HG03196 (cell line): ENCODE results near the gene TRAT1.

Experiments
- ATAC-seq: cut with Tn5 transposase; IDR thresholded peaks from one replicate; pipeline ENCODE4 v1.9.1; 2021; ENCODE audit not compliant: unreplicated experiment

TRAT1 gene

GRCh38 chr3:108849075-108849474 lies 26.5 kb downstream of the TRAT1 start:
- no peak for ATAC-seq

- no peak for ATAC-seq
Measured at GRCh38 chr3:108861401-108861800, 38.8 kb downstream of the TRAT1 start.

- ATAC-seq = peak; percentile 56
Measured at GRCh38 chr3:108862865-108863798, 40.5 kb downstream of the TRAT1 start.

- no peak for ATAC-seq
Measured at GRCh38 chr3:108863799-108864135, 41.2 kb downstream of the TRAT1 start.

GRCh38 chr3:108877901-108878300 lies 55.3 kb downstream of the TRAT1 start:
- no peak for ATAC-seq

GRCh38 chr3:108879915-108880314 lies 57.3 kb downstream of the TRAT1 start:
- ATAC-seq = no peak

GRCh38 chr3:108882762-108883161 lies 60.2 kb downstream of the TRAT1 start:
- ATAC-seq = no peak

GRCh38 chr3:108883373-108883772 lies 60.8 kb downstream of the TRAT1 start:
- no peak for ATAC-seq

GRCh38 chr3:108887121-108887520 lies 64.5 kb downstream of the TRAT1 start:
- no peak for ATAC-seq

- no peak for ATAC-seq
Measured at GRCh38 chr3:108887777-108888176, 65.2 kb downstream of the TRAT1 start.

GRCh38 chr3:108891833-108892232 lies 69.2 kb downstream of the TRAT1 start:
- ATAC-seq = no peak

GRCh38 chr3:108894981-108895380 lies 72.4 kb downstream of the TRAT1 start:
- no peak for ATAC-seq

GRCh38 chr3:108897883-108898282 lies 75.3 kb downstream of the TRAT1 start:
- ATAC-seq = no peak

GRCh38 chr3:108899530-108899929 lies 76.9 kb downstream of the TRAT1 start:
- no peak for ATAC-seq
